Ishikawa (cell line): ENCODE data around the gene CROT.

Experiments used
- CEBPB ChIP-seq: IDR thresholded peaks from 2 replicates; pipeline ENCODE4 v1.6.1; 2012
- CREB1 ChIP-seq: IDR thresholded peaks from 2 replicates; pipeline ENCODE4 v1.6.1; 2012; ENCODE audit warnings: low read depth
- EGR1 ChIP-seq: IDR thresholded peaks from 2 replicates; pipeline ENCODE4 v1.6.1; 2012
- EP300 ChIP-seq: IDR thresholded peaks from 2 replicates; pipeline ENCODE4 v1.6.1; 2012; ENCODE audit warnings: borderline replicate concordance
- FOXM1 ChIP-seq: IDR thresholded peaks from 2 replicates; pipeline ENCODE4 v1.6.1; 2012; ENCODE audit warnings: low read depth, borderline replicate concordance
- NFIC ChIP-seq: IDR thresholded peaks from 2 replicates; pipeline ENCODE4 v1.6.1; 2012
- RAD21 ChIP-seq: IDR thresholded peaks from 2 replicates; pipeline ENCODE4 v1.6.1; 2012; ENCODE audit warnings: low read depth
- TAF1 ChIP-seq: IDR thresholded peaks from 2 replicates; pipeline ENCODE4 v1.6.1; 2012; ENCODE audit warnings: low read depth, mild to moderate bottlenecking
- TCF12 ChIP-seq: IDR thresholded peaks from 2 replicates; pipeline ENCODE4 v1.6.1; 2012; ENCODE audit warnings: low read depth
- TEAD4 ChIP-seq: IDR thresholded peaks from 2 replicates; pipeline ENCODE4 v1.6.1; 2012
- YY1 ChIP-seq: IDR thresholded peaks from 2 replicates; pipeline ENCODE4 v1.6.1; 2012; ENCODE audit warnings: low read depth
- ZBTB7A ChIP-seq: IDR thresholded peaks from 2 replicates; pipeline ENCODE4 v1.6.1; 2012; ENCODE audit warnings: low read depth
- TF ChIP-seq, protein P1 (sequence below): IDR thresholded peaks from 2 replicates; pipeline ENCODE4 v1.6.1; 2012; ENCODE audit warnings: low read depth, mild to moderate bottlenecking
- TF ChIP-seq, protein P2 (sequence below): IDR thresholded peaks from 2 replicates; pipeline ENCODE4 v1.6.1; 2012
- TF ChIP-seq, protein P3 (sequence below): IDR thresholded peaks from 2 replicates; pipeline ENCODE4 v1.6.1; 2012

CROT gene

DNA sequence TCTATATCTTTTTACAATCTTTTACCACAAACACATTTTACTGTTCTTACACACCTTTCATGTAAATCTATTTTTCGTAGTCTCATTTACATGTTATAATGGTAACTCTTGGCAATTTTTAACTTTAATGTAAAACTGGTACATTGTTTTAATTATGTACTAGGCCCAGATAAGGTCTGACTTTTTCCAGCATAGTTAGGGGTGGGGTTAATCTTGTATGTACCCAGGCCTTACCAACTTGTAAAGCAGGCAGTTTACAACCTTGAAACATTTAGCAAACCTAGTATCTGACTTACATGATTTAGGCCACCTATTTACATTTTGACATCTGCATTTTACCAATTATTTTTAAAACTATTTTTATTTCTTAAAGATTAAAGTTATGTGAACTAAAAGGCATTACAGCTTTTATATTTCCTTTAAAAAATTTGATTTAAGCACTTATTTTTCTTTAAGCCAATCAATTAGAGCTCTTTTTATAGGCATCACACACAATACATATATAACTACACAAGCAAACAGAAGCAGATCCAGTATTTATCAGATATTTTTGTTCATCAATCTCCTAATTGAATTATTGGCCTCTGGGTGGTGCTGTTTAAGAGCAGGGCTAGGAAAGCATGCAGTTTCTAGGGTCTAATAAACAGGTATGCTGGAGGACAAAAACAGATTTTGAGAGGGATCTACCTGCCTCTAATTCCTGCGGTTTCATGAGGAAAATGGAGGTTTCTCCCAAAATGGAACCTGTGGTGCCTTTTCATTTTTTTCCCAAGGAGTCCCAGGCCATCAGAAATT is 19.7 kb upstream of the CROT start:
- TF ChIP-seq RAD21 (no peak), CREB1 (no peak), EP300 (no peak), TEAD4 (no peak), FOXM1 (no peak), EGR1 (no peak), NFIC (no peak), ZBTB7A (no peak), TAF1 (no peak), YY1 (no peak), TCF12 (no peak), CEBPB (no peak)
- TF ChIP-seq, protein P1, sequence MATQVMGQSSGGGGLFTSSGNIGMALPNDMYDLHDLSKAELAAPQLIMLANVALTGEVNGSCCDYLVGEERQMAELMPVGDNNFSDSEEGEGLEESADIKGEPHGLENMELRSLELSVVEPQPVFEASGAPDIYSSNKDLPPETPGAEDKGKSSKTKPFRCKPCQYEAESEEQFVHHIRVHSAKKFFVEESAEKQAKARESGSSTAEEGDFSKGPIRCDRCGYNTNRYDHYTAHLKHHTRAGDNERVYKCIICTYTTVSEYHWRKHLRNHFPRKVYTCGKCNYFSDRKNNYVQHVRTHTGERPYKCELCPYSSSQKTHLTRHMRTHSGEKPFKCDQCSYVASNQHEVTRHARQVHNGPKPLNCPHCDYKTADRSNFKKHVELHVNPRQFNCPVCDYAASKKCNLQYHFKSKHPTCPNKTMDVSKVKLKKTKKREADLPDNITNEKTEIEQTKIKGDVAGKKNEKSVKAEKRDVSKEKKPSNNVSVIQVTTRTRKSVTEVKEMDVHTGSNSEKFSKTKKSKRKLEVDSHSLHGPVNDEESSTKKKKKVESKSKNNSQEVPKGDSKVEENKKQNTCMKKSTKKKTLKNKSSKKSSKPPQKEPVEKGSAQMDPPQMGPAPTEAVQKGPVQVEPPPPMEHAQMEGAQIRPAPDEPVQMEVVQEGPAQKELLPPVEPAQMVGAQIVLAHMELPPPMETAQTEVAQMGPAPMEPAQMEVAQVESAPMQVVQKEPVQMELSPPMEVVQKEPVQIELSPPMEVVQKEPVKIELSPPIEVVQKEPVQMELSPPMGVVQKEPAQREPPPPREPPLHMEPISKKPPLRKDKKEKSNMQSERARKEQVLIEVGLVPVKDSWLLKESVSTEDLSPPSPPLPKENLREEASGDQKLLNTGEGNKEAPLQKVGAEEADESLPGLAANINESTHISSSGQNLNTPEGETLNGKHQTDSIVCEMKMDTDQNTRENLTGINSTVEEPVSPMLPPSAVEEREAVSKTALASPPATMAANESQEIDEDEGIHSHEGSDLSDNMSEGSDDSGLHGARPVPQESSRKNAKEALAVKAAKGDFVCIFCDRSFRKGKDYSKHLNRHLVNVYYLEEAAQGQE = no peak
- TF ChIP-seq, protein P2, sequence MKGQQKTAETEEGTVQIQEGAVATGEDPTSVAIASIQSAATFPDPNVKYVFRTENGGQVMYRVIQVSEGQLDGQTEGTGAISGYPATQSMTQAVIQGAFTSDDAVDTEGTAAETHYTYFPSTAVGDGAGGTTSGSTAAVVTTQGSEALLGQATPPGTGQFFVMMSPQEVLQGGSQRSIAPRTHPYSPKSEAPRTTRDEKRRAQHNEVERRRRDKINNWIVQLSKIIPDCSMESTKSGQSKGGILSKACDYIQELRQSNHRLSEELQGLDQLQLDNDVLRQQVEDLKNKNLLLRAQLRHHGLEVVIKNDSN = no peak
- TF ChIP-seq, protein P3, sequence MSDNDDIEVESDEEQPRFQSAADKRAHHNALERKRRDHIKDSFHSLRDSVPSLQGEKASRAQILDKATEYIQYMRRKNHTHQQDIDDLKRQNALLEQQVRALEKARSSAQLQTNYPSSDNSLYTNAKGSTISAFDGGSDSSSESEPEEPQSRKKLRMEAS = no peak

DNA sequence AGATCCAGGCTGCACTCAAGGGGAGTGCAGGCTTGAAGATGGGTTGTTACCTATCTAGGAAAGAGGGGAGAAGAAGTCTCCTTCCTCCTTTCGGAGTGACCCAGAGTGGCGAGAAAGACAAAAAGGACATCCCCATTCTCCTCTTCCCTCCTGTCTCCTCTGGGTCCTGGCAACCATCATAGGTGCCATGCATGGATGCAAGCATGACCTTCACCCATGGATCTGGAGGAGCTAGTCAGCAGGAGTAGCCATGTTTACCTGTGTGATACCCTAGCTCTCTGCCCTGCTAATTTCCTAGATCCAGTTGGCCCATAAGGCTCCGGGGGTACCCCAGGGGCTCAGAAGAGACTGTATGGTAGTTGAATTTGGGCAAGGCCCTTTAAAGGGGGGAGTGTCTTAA is 17.2 kb upstream of the CROT start:
- TF ChIP-seq ZBTB7A (no peak), TCF12 (no peak), YY1 (no peak), EGR1 (no peak), RAD21 (no peak), CEBPB (no peak), EP300 (no peak), NFIC (no peak), TEAD4 (no peak), CREB1 (no peak), FOXM1 (no peak), TAF1 (no peak)
- TF ChIP-seq, protein P1 = no peak
- TF ChIP-seq, protein P2 = no peak
- TF ChIP-seq, protein P3 = no peak

DNA sequence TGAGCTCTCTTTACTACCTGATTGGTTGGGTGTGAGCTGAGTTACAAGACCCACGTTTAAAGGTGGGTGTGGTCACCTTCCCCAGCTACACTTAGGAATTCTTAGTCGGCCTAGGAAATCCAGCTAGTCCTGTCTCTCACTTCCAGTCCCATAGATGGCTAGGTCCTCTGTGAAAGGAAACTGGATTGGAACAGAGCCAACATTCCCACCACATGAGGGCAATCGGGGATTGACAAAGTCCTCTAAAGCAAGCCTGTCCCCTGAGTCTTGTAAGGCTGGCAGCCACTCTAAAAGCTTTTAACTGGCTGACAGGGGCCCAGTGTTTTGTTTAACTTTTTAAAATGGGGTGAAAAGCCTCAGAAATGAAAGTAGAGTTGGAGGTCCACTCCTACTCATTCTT is 15.1 kb upstream of the CROT start:
- TF ChIP-seq CREB1 (no peak), FOXM1 (no peak), EGR1 (no peak), RAD21 (no peak), TCF12 (no peak), TEAD4 (no peak), YY1 (no peak)

DNA sequence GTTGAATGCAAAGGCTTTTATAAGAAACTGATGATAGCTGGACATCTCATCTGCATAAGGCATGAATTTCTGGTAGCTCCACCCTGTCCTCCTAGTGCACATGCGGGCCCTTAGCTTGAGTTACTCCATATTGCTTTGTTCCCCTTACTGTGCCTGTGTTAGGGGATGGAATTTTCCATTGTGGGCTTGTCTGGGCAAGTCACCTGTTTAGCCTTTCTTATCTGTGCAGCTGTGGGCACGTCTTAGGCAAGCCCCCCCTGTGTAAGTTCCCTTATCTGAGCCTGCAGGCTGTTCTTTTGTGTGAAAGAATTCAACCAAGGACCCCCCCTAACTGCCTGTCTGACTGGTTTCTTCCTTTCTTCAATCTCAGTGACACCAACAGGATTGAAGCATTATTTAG is 14.5 kb upstream of the CROT start:
- no peak for TF ChIP-seq CREB1
- TF ChIP-seq CEBPB = no peak
- TF ChIP-seq, protein P3 = no peak
- TF ChIP-seq TCF12 = no peak
- TF ChIP-seq, protein P2 = no peak
- no peak for TF ChIP-seq TEAD4
- TF ChIP-seq FOXM1 = no peak
- no peak for TF ChIP-seq EGR1
- TF ChIP-seq NFIC = no peak
- no peak for TF ChIP-seq YY1
- TF ChIP-seq ZBTB7A = no peak

DNA sequence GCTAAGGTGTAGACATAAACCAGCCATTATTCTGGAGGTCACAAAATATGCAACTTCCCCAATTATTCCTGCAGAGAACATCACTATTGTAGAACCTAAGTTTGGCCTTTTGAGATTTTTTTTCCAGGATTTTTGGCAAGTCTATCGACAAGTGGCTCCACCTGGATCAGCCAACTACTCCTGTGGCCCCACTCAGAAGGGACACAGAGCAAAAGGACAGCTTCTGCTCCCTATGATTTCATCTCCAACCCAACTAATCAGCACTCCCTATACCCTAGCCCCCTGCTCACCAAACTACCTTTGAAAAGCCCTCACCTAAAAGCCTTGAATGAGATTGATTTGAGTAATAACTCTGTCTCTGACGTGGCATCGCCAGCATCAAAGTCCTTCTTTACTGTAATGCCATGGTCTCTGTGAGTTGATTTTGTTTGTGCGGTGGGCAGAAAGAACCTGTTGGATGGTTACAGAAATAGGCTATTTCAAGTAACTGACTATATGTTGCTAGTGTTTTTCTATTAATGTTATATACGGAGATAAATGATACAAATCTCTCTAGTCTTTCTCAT is 13.7 kb upstream of the CROT start:
- no peak for TF ChIP-seq EGR1
- no peak for TF ChIP-seq TAF1
- TF ChIP-seq YY1 = no peak
- TF ChIP-seq CEBPB = no peak
- TF ChIP-seq, protein P3 = no peak
- no peak for TF ChIP-seq EP300
- no peak for TF ChIP-seq TEAD4
- no peak for TF ChIP-seq ZBTB7A
- TF ChIP-seq FOXM1 = no peak
- no peak for TF ChIP-seq TCF12
- no peak for TF ChIP-seq RAD21
- TF ChIP-seq, protein P1 = no peak
- TF ChIP-seq NFIC = no peak
- TF ChIP-seq, protein P2 = no peak
- TF ChIP-seq CREB1 = no peak
